ENCODE data around the gene FOXO1. TPM values are rescaled to one million over a fixed set of nuclear protein-coding genes. Genes with fewer than 3 reads are reported as not detected.

The FOXO1 gene
- total and polyA plus RNA-seq, 9 of the 15 experiments (the other 6 are each of a cell fraction or from before 2014, with no cell fraction given): 0.04 to 0.73 (median 0.20) TPM

GRCh38 chr13:40681341-40682146, 15.1 kb upstream of the FOXO1 start (continued):
- TF ChIP-seq ZNF121 (CRISPR knock-in tag; conservative IDR thresholded peaks at IDR 0.05): no peak
- peak in 1 of 2 experiments; percentile 96; a peak in 2 of 4 replicates for TF ChIP-seq HDAC1 (IDR thresholded peaks at IDR 0.05)
- no peak for TF ChIP-seq FOXJ2 (tag; IDR thresholded peaks at IDR 0.05)
- no peak for TF ChIP-seq HOMEZ (CRISPR knock-in tag; IDR thresholded peaks at IDR 0.05)
- TF ChIP-seq USF1 (CRISPR knock-in tag; IDR thresholded peaks at IDR 0.05): no peak
- TF ChIP-seq CBX8 (IDR thresholded peaks at IDR 0.05; ENCODE audit: borderline replicate concordance, extremely low read depth, low read depth, low read length, poor library complexity, severe bottlenecking): no peak
- TF ChIP-seq POLR2B (IDR thresholded peaks at IDR 0.05; ENCODE audit: low read depth, partially characterized antibody): no peak
- TF ChIP-seq ETS2 (tag; IDR thresholded peaks at IDR 0.05; ENCODE audit: borderline replicate concordance, poor library complexity, severe bottlenecking): no peak
- TF ChIP-seq ZNF449 (CRISPR knock-in tag; IDR thresholded peaks at IDR 0.05): no peak
- TF ChIP-seq CTCFL (IDR thresholded peaks at IDR 0.05; ENCODE audit: borderline replicate concordance, insufficient read depth, low read depth, low read length, poor library complexity, severe bottlenecking): no peak
- no peak for TF ChIP-seq IRF2 (CRISPR knock-in tag; IDR thresholded peaks at IDR 0.05)
- TF ChIP-seq SPI1 (IDR thresholded peaks at IDR 0.05; ENCODE audit: borderline replicate concordance, low read depth, low read length): no peak
- TF ChIP-seq ZC3H8 (IDR thresholded peaks at IDR 0.05): no peak
- no peak for TF ChIP-seq MCM7 (IDR thresholded peaks at IDR 0.05)
- no peak for TF ChIP-seq IRF1 (CRISPR knock-in tag; IDR thresholded peaks at IDR 0.05; ENCODE audit: borderline replicate concordance)
- no peak for TF ChIP-seq IRF9 (tag; IDR thresholded peaks at IDR 0.05)
- TF ChIP-seq ZNF584 (CRISPR knock-in tag; IDR thresholded peaks at IDR 0.05; ENCODE audit: low read depth): no peak
